Measurements from ENCODE around the gene LRBA.
"Not testable (repeated sequence)": the region's sequence is repeated elsewhere in the genome, so short reads cannot be mapped to it uniquely, and the experiment has no call there.

The LRBA gene

GRCh38 chr4:150585611-150586010 is 429.5 kb downstream of the LRBA start:
- DNase-seq (ENCODE audit: low spot score) = no peak

GRCh38 chr4:150584111-150584915 is 430.8 kb downstream of the LRBA start:
- DNase-seq (ENCODE audit: low spot score) = no peak

- DNase-seq (ENCODE audit: low spot score) = no peak
These were observed 431.6 kb downstream of the LRBA start for GRCh38 chr4:150583287-150584110.

GRCh38 chr4:150582873-150583286 is 432.2 kb downstream of the LRBA start:
- DNase-seq (ENCODE audit: low spot score) = no peak

- no peak for DNase-seq (ENCODE audit: low spot score)
These were observed 432.8 kb downstream of the LRBA start, which contains the start of gene MAB21L2 for GRCh38 chr4:150582146-150582872. TSS of gene MAB21L2 (plus strand) at chr4:150582151. CDS start at chr4:150583030, 879 bp downstream.

GRCh38 chr4:150581641-150582051 is 433.4 kb downstream of the LRBA start:
- no peak for DNase-seq (ENCODE audit: low spot score)

GRCh38 chr4:150581056-150581605 is 434.0 kb downstream of the LRBA start:
- no peak for DNase-seq (ENCODE audit: low spot score)

GRCh38 chr4:150580306-150580705 is 434.8 kb downstream of the LRBA start:
- no peak for DNase-seq (ENCODE audit: low spot score)

GRCh38 chr4:150579551-150580234 is 435.4 kb downstream of the LRBA start:
- DNase-seq (ENCODE audit: low spot score) = no peak

- no peak for DNase-seq (ENCODE audit: low spot score)
These were observed 436.2 kb downstream of the LRBA start for GRCh38 chr4:150578745-150579501.

- DNase-seq (ENCODE audit: low spot score) = no peak
These were observed 437.3 kb downstream of the LRBA start for GRCh38 chr4:150577796-150578195.

- DNase-seq (ENCODE audit: low spot score) = no peak
These were observed 440.4 kb downstream of the LRBA start for GRCh38 chr4:150574678-150575077.

- no peak for DNase-seq (ENCODE audit: low spot score)
These were observed 441.6 kb downstream of the LRBA start for GRCh38 chr4:150573534-150573933.

- DNase-seq (ENCODE audit: low spot score) = no peak
These were observed 442.2 kb downstream of the LRBA start for GRCh38 chr4:150572704-150573504.

GRCh38 chr4:150570862-150571261 is 444.2 kb downstream of the LRBA start:
- DNase-seq (ENCODE audit: low spot score) = no peak

GRCh38 chr4:150569998-150570535 is 445.0 kb downstream of the LRBA start:
- no peak for DNase-seq (ENCODE audit: low spot score)

GRCh38 chr4:150569384-150569987 is 445.6 kb downstream of the LRBA start:
- no peak for DNase-seq (ENCODE audit: low spot score)

GRCh38 chr4:150567070-150567469 is 448.0 kb downstream of the LRBA start:
- no peak for DNase-seq (ENCODE audit: low spot score)

GRCh38 chr4:150564967-150565366 is 450.1 kb downstream of the LRBA start:
- not testable (repeated sequence) for DNase-seq (ENCODE audit: low spot score)

Data from NAMALWA (cell line).